Measurements from ENCODE around the gene BDH2. TPM values are rescaled to one million over a fixed set of nuclear protein-coding genes. Genes with fewer than 3 reads are reported as not detected.

BDH2 gene
- total and polyA plus RNA-seq, 8 donors, result 8.6 to 46.8 (median 16.1) TPM

- no peaks in the 10 kb centered on the region for H3K27me3 ChIP-seq
- no peaks in the 10 kb centered on the region for H3K36me3 ChIP-seq
- 92 to 100% methylated on average over 1 of the region's 1 CpG for WGBS, 2 donors
- no peak overlapping the region for H3K4me3 ChIP-seq
- no peak for TF ChIP-seq CTCF (IDR thresholded peaks at IDR 0.05)
- DNase-seq, result no peak
- no peaks in the 10 kb centered on the region for H3K9me3 ChIP-seq
- no peak for FAIRE-seq
- H3K27ac ChIP-seq, result no peak overlapping the region
- no peak for ATAC-seq
- H3K4me1 ChIP-seq, result peaks cover 0 to 3% (median 0%) of the 10 kb centered on the region in 3 donors
- intact Hi-C loops (cut with DNase I), result loop anchor here in 1 of 3 donors (10.0 kb wide), 1 partner anchor 465 kb away; no protein-coding TSS in a partner anchor
These were observed 20.0 kb downstream of the BDH2 start for GRCh38 chr4:103079621-103080020.

DNA sequence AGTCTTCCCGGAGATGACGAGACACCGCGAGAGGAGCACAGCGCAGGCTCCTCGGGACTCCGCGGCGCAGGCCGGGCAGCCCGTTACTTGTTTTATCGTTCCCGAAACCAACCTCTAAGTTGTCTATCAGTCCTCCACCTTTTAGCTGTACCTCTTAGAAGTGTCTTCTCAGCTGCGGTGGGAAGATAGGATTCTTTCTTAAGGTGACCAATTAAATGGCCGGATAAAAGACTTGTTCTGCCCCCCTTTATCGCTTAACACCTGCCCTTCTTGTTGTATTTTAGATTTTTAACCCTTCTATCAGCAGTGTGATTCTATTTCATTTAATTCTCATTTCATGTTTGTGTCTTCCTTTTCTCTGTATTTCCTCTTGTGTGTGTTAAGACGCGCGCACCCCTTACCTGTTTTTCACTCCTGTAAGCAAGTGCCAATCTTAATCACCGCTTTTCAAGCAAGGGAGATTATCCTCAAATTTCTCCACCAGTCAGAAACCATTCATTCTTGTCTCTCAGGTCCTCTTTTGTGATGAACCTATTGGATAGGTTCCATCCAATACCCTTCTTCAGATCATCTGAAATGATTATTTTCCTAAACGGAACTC, 22.8 kb downstream of the BDH2 start, which contains the start of gene SLC9B2:
Gene SLC9B2 (minus strand): TSS at position 15 of the 601 bp plus-strand sequence. CDS start 9,211 bp downstream, outside the sequence.
- Histone ChIP-seq H3K4me1 (peaks cover 0 to 3% (median 0%) of the 10 kb centered on the region in 3 donors), H3K27me3 (no peaks in the 10 kb centered on the region), H3K27ac (peak within 1 kb of the TSS in 3 of 4 donors; percentile 20 to 79 (median 48)), H3K36me3 (no peaks in the 10 kb centered on the region), H3K9me3 (no peaks in the 10 kb centered on the region), H3K4me3 (peak within 1 kb of the TSS; percentile 53 to 76 (median 60))
- WGBS, 2 donors, result 17 to 25% methylated on average over 21 of the region's 21 CpGs
- ATAC-seq (peak in 3 of 4 donors; percentile 75 to 88 (median 83)), DNase-seq (no peak), FAIRE-seq (no peak)
- intact Hi-C loops (cut with DNase I), result no loop called here
- no peak for TF ChIP-seq CTCF (IDR thresholded peaks at IDR 0.05)

DNA sequence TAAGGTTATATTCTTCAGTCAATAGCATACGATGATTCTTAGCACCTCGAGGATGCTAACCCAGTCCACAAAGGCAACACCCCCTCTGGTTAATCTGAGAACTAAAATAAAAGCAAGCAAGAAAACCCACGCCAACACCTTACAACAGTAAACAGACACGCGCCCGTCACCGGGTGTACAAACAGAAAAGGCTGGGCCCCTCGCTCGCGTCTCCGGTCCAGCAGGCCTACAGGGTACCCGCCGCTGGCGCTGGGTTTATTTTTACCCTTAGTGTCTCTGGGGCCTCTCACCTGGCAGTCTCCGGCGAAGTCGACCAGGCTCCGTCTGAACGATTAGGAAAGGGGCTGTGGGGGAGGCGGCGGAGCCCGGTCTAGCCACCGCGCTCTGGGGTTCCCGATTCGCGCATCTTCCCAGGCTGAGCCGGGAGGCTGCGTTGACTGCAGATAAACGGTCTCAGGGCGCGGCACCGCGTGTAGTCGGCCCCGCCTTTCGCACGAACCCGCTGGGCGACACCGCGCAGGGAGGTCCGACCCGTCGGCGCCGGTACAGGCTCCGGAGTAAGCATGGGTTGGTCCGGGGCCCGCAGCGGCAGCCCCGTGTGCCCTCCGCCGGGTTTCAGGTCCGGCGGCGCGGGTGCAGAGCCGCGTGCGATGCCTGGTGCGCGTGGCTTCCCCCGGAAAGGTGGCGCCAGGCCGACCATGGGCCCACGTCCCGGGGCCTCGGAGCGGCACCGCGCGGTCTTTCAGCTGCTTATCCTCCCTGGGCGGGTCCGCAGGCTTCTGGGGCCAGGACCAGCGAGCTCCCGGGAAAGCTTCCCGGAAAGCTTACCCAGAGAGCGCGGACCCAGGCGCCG, 23.5 kb downstream of the BDH2 start:
- Histone ChIP-seq H3K9me3 (no peaks in the 10 kb centered on the region), H3K36me3 (no peaks in the 10 kb centered on the region), H3K27me3 (no peaks in the 10 kb centered on the region), H3K4me1 (peaks cover 0 to 3% (median 0%) of the 10 kb centered on the region in 3 donors), H3K4me3 (peak overlapping the region; percentile 53 to 76 (median 60)), H3K27ac (peak overlapping the region in 3 of 4 donors; percentile 20 to 79 (median 48))
- ATAC-seq, result peak; percentile 78 to 87 (median 86)
- DNase-seq, result peak; percentile 41 to 85 (median 50)
- TF ChIP-seq CTCF (IDR thresholded peaks at IDR 0.05), result no peak
- FAIRE-seq, result no peak
- 1 to 2% methylated on average over 82 of the region's 82 CpGs for WGBS, 2 donors
- intact Hi-C loops (cut with DNase I), result no loop called here

GRCh38 chr4:103075435-103075893, 24.2 kb downstream of the BDH2 start:
- H3K27ac ChIP-seq, result peak overlapping the region in 1 of 4 donors; percentile 79
- H3K27me3 ChIP-seq, result no peaks in the 10 kb centered on the region
- peaks cover 0 to 3% (median 0%) of the 10 kb centered on the region in 3 donors for H3K4me1 ChIP-seq
- peak overlapping the region in 2 of 4 donors; percentile 64 to 76 for H3K4me3 ChIP-seq
- FAIRE-seq (no peak), ATAC-seq (peak in 1 of 4 donors; percentile 5), DNase-seq (no peak)
- TF ChIP-seq CTCF (IDR thresholded peaks at IDR 0.05), result no peak
- intact Hi-C loops (cut with DNase I), result no loop called here
- H3K9me3 ChIP-seq, result no peaks in the 10 kb centered on the region
- no peaks in the 10 kb centered on the region for H3K36me3 ChIP-seq
- 32 to 48% methylated on average over 4 of the region's 4 CpGs for WGBS, 2 donors

Measured in pancreas (tissue), 10 donors.